B cell (primary cell): ENCODE measurements around the gene SPTAN1. TPM values are rescaled to one million over a fixed set of nuclear protein-coding genes. Genes with fewer than 3 reads are reported as not detected.
A peak's percentile ranks its signal among the peaks of the same experiment; 100 is the strongest.

Source experiments
- ATAC-seq: fragments of 200-7000 bp; cut with Tn5 transposase; one replicate; pipeline ENCODE4 v1.10.0; 2021; ENCODE audit warnings: low read depth, mild to moderate bottlenecking, moderate number of reproducible peaks, moderate library complexity
- CTCF ChIA-PET: fragments of 350-600 bp; sonication (Branson Sonifier 250); formaldehyde crosslinking; loops from one replicate; lab custom pipeline; 2021; ENCODE audit warnings: antibody characterized with exemption, inconsistent platforms; lab: Charles Lee
- POLR2A ChIA-PET: fragments of 350-600 bp; sonication (Branson Sonifier 250); formaldehyde crosslinking; loops from one replicate; lab custom pipeline; 2021; ENCODE audit warnings: antibody characterized with exemption; lab: Charles Lee
- DNase-seq: peaks from one replicate; pipeline ENCODE4 v3.0.0; 2013
- H2AFZ ChIP-seq: 2 replicates; pipeline ENCODE4 v1.6.1; 2012; ENCODE audit warnings: mild to moderate bottlenecking, low read depth, low read length; ENCODE audit not compliant: insufficient read depth, poor library complexity, severe bottlenecking
- H3K27ac ChIP-seq, 2 donors: 1 replicate in 1 of 2; 2 replicates in 1 of 2; pipeline ENCODE4 v1.5.1; 2012 to 2013; ENCODE audit warnings: low read length in 2 of 2, mild to moderate bottlenecking in 2 of 2, moderate library complexity in 1 of 2
- H3K27me3 ChIP-seq, 4 experiments: fragments of 200-600 bp in 1 of 4; sonication (generic) in 1 of 4; replicated peaks in 1 of 4; 1 replicate in 2 of 4; 2 replicates in 2 of 4; pipeline versions ENCODE4 v1.6.1 to v1.7.0; 2013 to 2016; ENCODE audit warnings: low read length in 3 of 4, mild to moderate bottlenecking in 2 of 4, mixed read lengths in 1 of 4, moderate library complexity in 1 of 4; ENCODE audit not compliant: insufficient read depth in 4 of 4, control insufficient read depth in 3 of 4; ENCODE audit errors: control extremely low read depth in 1 of 4
- H3K36me3 ChIP-seq, 2 experiments: replicated peaks in 1 of 2; 1 replicate in 1 of 2; 2 replicates in 1 of 2; pipeline versions ENCODE4 v1.6.1 to v1.7.1; 2013; ENCODE audit warnings: low read length in 1 of 2; ENCODE audit not compliant: insufficient read depth in 2 of 2, control insufficient read depth in 1 of 2; ENCODE audit errors: control extremely low read depth in 1 of 2, extremely low read depth in 1 of 2
- H3K4me1 ChIP-seq, 2 donors: fragments of 200-600 bp in 1 of 2; sonication (generic) in 1 of 2; 1 replicate in 1 of 2; 2 replicates in 1 of 2; pipeline versions ENCODE4 v1.5.1 to v1.6.1; 2013 to 2017; ENCODE audit warnings: low read length in 2 of 2; ENCODE audit not compliant: control insufficient read depth in 2 of 2, insufficient read depth in 2 of 2
- H3K4me2 ChIP-seq: replicated peaks from 2 replicates; pipeline ENCODE3; 2012; ENCODE audit warnings: mild to moderate bottlenecking, low read depth, low read length; ENCODE audit not compliant: poor library complexity, severe bottlenecking
- H3K4me3 ChIP-seq, 5 experiments: fragments of 200-600 bp in 1 of 5; sonication (generic) in 1 of 5; 1 replicate in 3 of 5; 2 replicates in 2 of 5; pipeline versions ENCODE4 v1.5.1 to v1.7.0; 2011 to 2016; ENCODE audit warnings: low read length in 4 of 5, mild to moderate bottlenecking in 4 of 5, low read depth in 2 of 5, control low read depth in 1 of 5, moderate library complexity in 1 of 5; ENCODE audit not compliant: insufficient read depth in 1 of 5; ENCODE audit errors: control extremely low read depth in 1 of 5, extremely low read depth in 1 of 5
- H3K79me2 ChIP-seq: fragments of 200-600 bp; sonication (generic); one replicate; pipeline ENCODE4 v1.6.0; 2016; ENCODE audit warnings: low read length; ENCODE audit not compliant: control insufficient read depth, insufficient read depth
- H3K9ac ChIP-seq: fragments of 200-600 bp; sonication (generic); 2 replicates; pipeline ENCODE4 v1.6.1; 2017; ENCODE audit warnings: mild to moderate bottlenecking, low read length, moderate library complexity
- H3K9me3 ChIP-seq, 3 donors: one replicate each; pipeline versions ENCODE4 v1.6.1 to v1.7.1; 2013; ENCODE audit warnings: low read length in 2 of 3; ENCODE audit not compliant: control insufficient read depth in 2 of 3, insufficient read depth in 1 of 3; ENCODE audit errors: control extremely low read depth in 1 of 3
- H4K20me1 ChIP-seq: 2 replicates; pipeline ENCODE4 v1.6.0; 2012; ENCODE audit warnings: mild to moderate bottlenecking, low read length; ENCODE audit not compliant: insufficient read depth, control insufficient read depth, poor library complexity, severe bottlenecking
- H3K27ac Mint-ChIP-seq: one replicate; pipeline ENCODE4 v1.8.0; 2021; ENCODE audit warnings: mixed read lengths
- H3K27me3 Mint-ChIP-seq: one replicate; pipeline ENCODE4 v1.8.0; 2021; ENCODE audit warnings: mixed read lengths
- H3K4me1 Mint-ChIP-seq: one replicate; pipeline ENCODE4 v1.8.0; 2021; ENCODE audit warnings: mixed read lengths
- H3K4me3 Mint-ChIP-seq: one replicate; pipeline ENCODE4 v1.8.0; 2021; ENCODE audit warnings: mixed read lengths
- H3K9me3 Mint-ChIP-seq: one replicate; pipeline ENCODE4 v1.8.0; 2022; ENCODE audit warnings: mixed read lengths; ENCODE audit not compliant: insufficient read depth
- EZH2 ChIP-seq: IDR thresholded peaks from 2 replicates; pipeline ENCODE4 v1.6.1; 2012; ENCODE audit warnings: borderline replicate concordance, low read depth, mild to moderate bottlenecking, moderate library complexity, low read length; ENCODE audit not compliant: insufficient read depth, poor library complexity, severe bottlenecking
- WGBS: methylation state at CpG from one replicate; pipeline ENCODE4 v1.1.5; 2013; ENCODE audit warnings: missing lambda C conversion rate; ENCODE audit not compliant: insufficient coverage; 5-methylcytosine and 5-hydroxymethylcytosine counted together
- intact Hi-C: fragments of 100-400 bp; cut with micrococcal nuclease; formaldehyde crosslinking; loops from one replicate; pipeline ENCODE4 v1.10.0; 2022
- polyA plus RNA-seq: library from polyadenylated mRNA; depleted of rRNA; stranded (reverse); fragments of >200 nt; gene quantifications from 2 replicates; pipeline ENCODE4 v1.2.3, GENCODE V29; 2012
- total RNA-seq, 2 donors: library from RNA; stranded (reverse); fragments of 120-200 nt in 1 of 2; gene quantifications; 1 replicate in 1 of 2; 2 replicates in 1 of 2; pipeline versions ENCODE4 v1.2.3 to v1.2.4, GENCODE V29; 2013 to 2022
- TF ChIP-seq, protein P1 (sequence below): fragments of 200-600 bp; IDR thresholded peaks from one replicate; pipeline ENCODE4 v1.8.0; 2022; ENCODE audit warnings: antibody characterized with exemption, mild to moderate bottlenecking

Gene SPTAN1
- total and polyA plus RNA-seq, 2 donors (not counting 1 experiment from before 2014, with no cell fraction given) = 129 to 351 TPM

DNA sequence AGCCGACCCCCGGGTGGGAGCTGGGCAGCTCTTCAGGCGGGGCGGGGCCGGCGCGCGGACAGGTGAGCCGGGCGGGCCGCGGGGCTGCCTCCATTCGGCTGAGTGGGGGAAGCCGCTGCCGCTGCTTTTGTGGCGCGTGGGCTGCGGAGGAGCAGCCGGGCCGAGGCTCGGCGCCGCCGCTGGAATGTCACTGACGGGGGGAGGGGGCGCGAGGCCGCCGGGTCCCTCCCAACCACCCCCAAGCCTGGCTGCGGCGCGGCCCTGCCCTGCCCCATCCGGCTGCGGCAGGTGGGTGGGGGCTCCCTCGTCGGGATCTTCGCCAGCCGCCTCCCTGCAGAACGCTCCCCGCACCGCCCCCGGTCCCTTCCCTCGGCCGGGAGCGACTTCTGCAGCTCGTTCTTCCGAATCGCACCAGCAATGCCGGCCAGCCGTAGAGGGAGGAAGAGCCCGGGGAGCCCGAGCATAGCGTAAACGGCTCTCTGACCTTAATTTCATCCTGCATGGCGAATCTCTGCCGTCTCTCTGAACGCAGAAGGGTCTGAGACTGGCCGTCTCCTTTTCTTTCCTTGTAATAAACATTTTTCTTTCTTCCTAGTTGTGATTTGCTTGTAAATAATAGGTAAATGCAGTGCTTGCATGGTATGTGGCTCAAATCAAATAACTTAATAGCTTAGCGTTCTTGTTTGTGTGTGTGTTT, 505 bp downstream of the SPTAN1 start:
- Histone ChIP-seq H3K9ac (peak overlapping the region; percentile 80), H3K4me2 (peak overlapping the region; percentile 90), H3K79me2 (peaks cover 51% of the 10 kb centered on the region), H3K9me3 (no peaks in the 10 kb centered on the region), H2AFZ (peak overlapping the region; percentile 75), H3K4me1 (peaks cover 33 to 34% of the 10 kb centered on the region in 2 donors), H3K27me3 (no peaks in the 10 kb centered on the region), H3K27ac (peak overlapping the region in 1 of 2 donors; percentile 75), H3K36me3 (no peaks in the 10 kb centered on the region), H4K20me1 (peaks cover 22% of the 10 kb centered on the region), H3K4me3 (peak overlapping the region; percentile 55 to 89 (median 76))
- Mint-ChIP-seq H3K27me3 (no peaks in the 10 kb centered on the region), H3K4me1 (peaks cover 20% of the 10 kb centered on the region), H3K27ac (no peak overlapping the region), H3K4me3 (no peak overlapping the region), H3K9me3 (no peaks in the 10 kb centered on the region)
- TF ChIP-seq, protein P1, sequence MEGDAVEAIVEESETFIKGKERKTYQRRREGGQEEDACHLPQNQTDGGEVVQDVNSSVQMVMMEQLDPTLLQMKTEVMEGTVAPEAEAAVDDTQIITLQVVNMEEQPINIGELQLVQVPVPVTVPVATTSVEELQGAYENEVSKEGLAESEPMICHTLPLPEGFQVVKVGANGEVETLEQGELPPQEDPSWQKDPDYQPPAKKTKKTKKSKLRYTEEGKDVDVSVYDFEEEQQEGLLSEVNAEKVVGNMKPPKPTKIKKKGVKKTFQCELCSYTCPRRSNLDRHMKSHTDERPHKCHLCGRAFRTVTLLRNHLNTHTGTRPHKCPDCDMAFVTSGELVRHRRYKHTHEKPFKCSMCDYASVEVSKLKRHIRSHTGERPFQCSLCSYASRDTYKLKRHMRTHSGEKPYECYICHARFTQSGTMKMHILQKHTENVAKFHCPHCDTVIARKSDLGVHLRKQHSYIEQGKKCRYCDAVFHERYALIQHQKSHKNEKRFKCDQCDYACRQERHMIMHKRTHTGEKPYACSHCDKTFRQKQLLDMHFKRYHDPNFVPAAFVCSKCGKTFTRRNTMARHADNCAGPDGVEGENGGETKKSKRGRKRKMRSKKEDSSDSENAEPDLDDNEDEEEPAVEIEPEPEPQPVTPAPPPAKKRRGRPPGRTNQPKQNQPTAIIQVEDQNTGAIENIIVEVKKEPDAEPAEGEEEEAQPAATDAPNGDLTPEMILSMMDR = no peak
- no peak for TF ChIP-seq EZH2
- POLR2A ChIA-PET = interaction anchor here (1.2 to 1.5 kb wide), 2 partner anchors 171 to 349 kb away, joined by 3 to 4 read pairs; partner anchors contain the start of gene ZDHHC12
- CTCF ChIA-PET = interaction anchor here (1.1 kb wide), 1 partner anchor 115 kb away, joined by 4 read pairs; no protein-coding TSS in a partner anchor
- intact Hi-C loops = loop anchor here (1.0 to 10.0 kb wide), 10 partner anchors 49 to 358 kb away; partner anchors contain the start of genes CIZ1, COQ4, GLE1 and ODF2
- WGBS = under 1% methylated on average over 54 of the region's 59 CpGs
- ATAC-seq (peak; percentile 16), DNase-seq (no peak)

DNA sequence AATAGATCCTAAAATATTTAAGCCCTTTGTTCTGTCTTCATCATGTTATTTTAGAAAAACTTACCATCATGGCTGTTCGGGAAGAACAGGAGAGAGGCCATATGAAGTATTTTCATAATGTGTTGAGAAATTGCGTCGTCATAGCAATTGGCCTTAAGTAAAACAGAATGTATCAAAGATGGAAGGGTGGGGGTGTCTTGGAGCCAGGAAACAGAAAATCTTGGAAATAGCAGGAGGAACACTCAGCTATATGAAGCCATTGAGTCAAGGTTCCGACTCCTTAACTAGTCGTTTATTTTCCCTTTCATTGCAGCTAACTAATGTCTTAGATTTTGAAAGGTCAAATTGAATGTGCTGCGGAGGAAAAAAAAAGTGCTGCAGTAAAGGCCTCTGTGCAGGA, 1.3 kb downstream of the SPTAN1 start:
- Mint-ChIP-seq H3K4me1 (peaks cover 28% of the 10 kb centered on the region), H3K27ac (no peak overlapping the region), H3K27me3 (no peaks in the 10 kb centered on the region), H3K9me3 (no peaks in the 10 kb centered on the region), H3K4me3 (no peak overlapping the region)
- ChIA-PET CTCF (interaction anchor here (1.1 kb wide), 1 partner anchor 116 kb away, joined by 4 read pairs; no protein-coding TSS in a partner anchor), POLR2A (interaction anchor here (1.1 kb wide), 1 partner anchor 120 kb away, joined by 3 read pairs; no protein-coding TSS in a partner anchor)
- WGBS = 91% methylated on average over 4 of the region's 6 CpGs
- no peak for ATAC-seq
- Histone ChIP-seq H3K9me3 (no peaks in the 10 kb centered on the region), H3K4me1 (peaks cover 38 to 41% of the 10 kb centered on the region in 2 donors), H3K79me2 (peaks cover 59% of the 10 kb centered on the region), H3K36me3 (no peaks in the 10 kb centered on the region), H3K27me3 (no peaks in the 10 kb centered on the region), H3K4me2 (peak overlapping the region; percentile 90), H2AFZ (no peak overlapping the region), H3K27ac (no peak overlapping the region), H4K20me1 (peaks cover 30% of the 10 kb centered on the region), H3K9ac (no peak overlapping the region), H3K4me3 (peak overlapping the region in 1 of 5 experiments; percentile 89)
- DNase-seq = no peak
- TF ChIP-seq EZH2 = no peak
- TF ChIP-seq, protein P1 = no peak
- intact Hi-C loops = loop anchor here (2.0 to 10.0 kb wide), 5 partner anchors 116 to 359 kb away; partner anchors contain the start of genes CIZ1, COQ4, SET and TRUB2
